Type B pancreatic cell (in vitro differentiated cells): ENCODE measurements around the gene SMYD3. TPM values are rescaled to one million over a fixed set of nuclear protein-coding genes. Genes with fewer than 3 reads are reported as not detected.

Experiments
- DNase-seq: peaks from one replicate; pipeline ENCODE4 v3.0.0; 2021; ENCODE audit warnings: mixed read lengths; ENCODE audit not compliant: unreplicated experiment; ENCODE audit errors: extremely low spot score
- H3K27ac Mint-ChIP-seq: 2 replicates; pipeline ENCODE4 v1.8.0; 2021; ENCODE audit warnings: mild to moderate bottlenecking, mixed read lengths
- H3K27me3 Mint-ChIP-seq: 2 replicates; pipeline ENCODE4 v1.8.0; 2021; ENCODE audit warnings: mixed read lengths
- H3K36me3 Mint-ChIP-seq: 2 replicates; pipeline ENCODE4 v1.8.0; 2021; ENCODE audit warnings: mixed read lengths
- H3K4me1 Mint-ChIP-seq: one replicate; pipeline ENCODE4 v1.8.0; 2021; ENCODE audit warnings: mixed read lengths; ENCODE audit not compliant: unreplicated experiment
- H3K4me3 Mint-ChIP-seq: 2 replicates; pipeline ENCODE4 v1.8.0; 2021; ENCODE audit warnings: mild to moderate bottlenecking, mixed read lengths
- H3K9me3 Mint-ChIP-seq: 2 replicates; pipeline ENCODE4 v1.8.0; 2021; ENCODE audit warnings: mixed read lengths
- CTCF ChIP-seq: fragments of 200-600 bp; sonication (generic); conservative IDR thresholded peaks from 2 replicates; pipeline ENCODE4 v1.5.0; 2021; ENCODE audit warnings: antibody characterized with exemption, mild to moderate bottlenecking
- total RNA-seq: library from RNA; stranded (reverse); gene quantifications from 2 replicates; pipeline ENCODE4 v1.2.1, GENCODE V29; 2021; ENCODE audit warnings: low replicate concordance

SMYD3 gene
- total RNA-seq, 1 donor from 2014 or later = 19.4 TPM

- Mint-ChIP-seq H3K36me3 (peaks cover 5% of the 10 kb centered on the region), H3K27ac (no peak overlapping the region), H3K27me3 (no peaks in the 10 kb centered on the region), H3K4me3 (no peak overlapping the region), H3K9me3 (peaks cover 13% of the 10 kb centered on the region), H3K4me1 (no peaks in the 10 kb centered on the region)
- no peak for DNase-seq
- TF ChIP-seq CTCF = no peak
Measured at GRCh38 chr1:246081138-246081702, 425.9 kb downstream of the SMYD3 start.

DNA sequence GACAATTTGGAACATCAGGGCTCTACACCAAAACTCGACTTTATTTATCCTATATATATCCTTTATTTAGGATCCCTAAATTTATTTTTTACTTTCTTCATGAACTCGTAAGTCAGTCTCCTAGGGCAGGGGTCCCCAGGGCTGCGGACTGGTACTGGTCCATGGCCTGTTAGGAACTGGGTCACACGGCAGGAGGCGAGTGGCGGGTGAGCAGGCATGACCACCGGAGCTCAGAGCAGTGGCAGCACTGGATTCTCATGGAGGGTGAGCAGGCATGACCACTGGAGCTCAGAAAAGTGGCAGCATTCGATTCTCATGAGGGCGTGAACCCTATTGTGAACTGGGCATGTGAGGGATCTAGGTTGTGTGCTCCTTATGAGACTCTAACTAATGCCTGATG is 427.0 kb downstream of the SMYD3 start:
- no peak for DNase-seq
- H3K36me3 Mint-ChIP-seq = peaks cover 5% of the 10 kb centered on the region
- no peak overlapping the region for H3K4me3 Mint-ChIP-seq
- no peak for TF ChIP-seq CTCF
- no peak overlapping the region for H3K27ac Mint-ChIP-seq
- H3K9me3 Mint-ChIP-seq = peaks cover 13% of the 10 kb centered on the region
- no peaks in the 10 kb centered on the region for H3K27me3 Mint-ChIP-seq
- no peaks in the 10 kb centered on the region for H3K4me1 Mint-ChIP-seq

DNA sequence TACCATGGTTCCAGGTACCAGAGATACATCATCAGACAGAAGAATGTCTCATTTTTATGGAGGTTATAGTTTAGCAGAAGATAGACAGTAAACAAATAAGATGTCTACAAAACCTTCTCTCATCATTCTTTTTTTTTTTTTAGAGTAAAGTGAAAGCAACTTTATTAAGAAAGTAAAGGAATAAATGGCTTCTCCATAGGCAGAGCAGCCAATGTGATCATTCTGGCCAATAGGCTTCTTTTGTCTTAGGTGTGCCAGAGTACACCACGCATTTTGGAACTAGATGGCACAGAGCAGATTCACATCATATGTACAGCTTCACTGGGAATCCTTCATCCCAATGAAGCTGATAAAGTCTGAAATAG is 428.2 kb downstream of the SMYD3 start:
- Mint-ChIP-seq H3K27ac (no peak overlapping the region), H3K9me3 (peaks cover 13% of the 10 kb centered on the region), H3K36me3 (peaks cover 5% of the 10 kb centered on the region), H3K4me1 (no peaks in the 10 kb centered on the region), H3K27me3 (no peaks in the 10 kb centered on the region), H3K4me3 (no peak overlapping the region)
- DNase-seq = no peak
- no peak for TF ChIP-seq CTCF

- H3K9me3 Mint-ChIP-seq = peaks cover 9% of the 10 kb centered on the region
- no peaks in the 10 kb centered on the region for H3K27me3 Mint-ChIP-seq
- peaks cover 5% of the 10 kb centered on the region for H3K36me3 Mint-ChIP-seq
- DNase-seq = no peak
- no peak overlapping the region for H3K4me3 Mint-ChIP-seq
- H3K4me1 Mint-ChIP-seq = no peaks in the 10 kb centered on the region
- TF ChIP-seq CTCF = no peak
- peak overlapping the region; percentile 10 for H3K27ac Mint-ChIP-seq
Measured at GRCh38 chr1:246078126-246078887, 428.8 kb downstream of the SMYD3 start.

- Mint-ChIP-seq H3K36me3 (peaks cover 5% of the 10 kb centered on the region), H3K27me3 (no peaks in the 10 kb centered on the region), H3K9me3 (peaks cover 6% of the 10 kb centered on the region), H3K27ac (no peak overlapping the region), H3K4me1 (no peaks in the 10 kb centered on the region), H3K4me3 (no peak overlapping the region)
- no peak for TF ChIP-seq CTCF
- no peak for DNase-seq
Measured at GRCh38 chr1:246077476-246077875, 429.6 kb downstream of the SMYD3 start.
